Stomach (tissue), 4 donors: ENCODE measurements around the gene LHFPL5.

Experiments
- POLR2A ChIP-seq, 4 donors: fragments of 450-650 bp; IDR thresholded peaks; one replicate each; pipeline ENCODE4 v1.6.1; 2016; ENCODE audit warnings: antibody characterized with exemption in 4 of 4, control low read depth in 2 of 4, mild to moderate bottlenecking in 1 of 4, moderate library complexity in 1 of 4
- POLR2AphosphoS5 ChIP-seq, 3 donors: sonication (generic); formaldehyde crosslinking; IDR thresholded peaks; one replicate each; pipeline ENCODE4 v1.6.1; 2016; ENCODE audit warnings: antibody characterized with exemption in 3 of 3
- TF ChIP-seq, protein P1 (sequence below), 7 experiments: fragments of 450-650 bp in 4 of 7; fragments of 200-600 bp in 3 of 7; sonication (generic) in 3 of 7; IDR thresholded peaks; one replicate each; pipeline ENCODE4 v1.5.1; 2016 to 2019; ENCODE audit warnings: antibody characterized with exemption in 7 of 7, control low read depth in 2 of 7, mild to moderate bottlenecking in 1 of 7

- TF ChIP-seq POLR2AphosphoS5 (IDR thresholded peaks at IDR 0.05) (no peak), POLR2A (IDR thresholded peaks at IDR 0.05) (no peak)
- TF ChIP-seq, protein P1, sequence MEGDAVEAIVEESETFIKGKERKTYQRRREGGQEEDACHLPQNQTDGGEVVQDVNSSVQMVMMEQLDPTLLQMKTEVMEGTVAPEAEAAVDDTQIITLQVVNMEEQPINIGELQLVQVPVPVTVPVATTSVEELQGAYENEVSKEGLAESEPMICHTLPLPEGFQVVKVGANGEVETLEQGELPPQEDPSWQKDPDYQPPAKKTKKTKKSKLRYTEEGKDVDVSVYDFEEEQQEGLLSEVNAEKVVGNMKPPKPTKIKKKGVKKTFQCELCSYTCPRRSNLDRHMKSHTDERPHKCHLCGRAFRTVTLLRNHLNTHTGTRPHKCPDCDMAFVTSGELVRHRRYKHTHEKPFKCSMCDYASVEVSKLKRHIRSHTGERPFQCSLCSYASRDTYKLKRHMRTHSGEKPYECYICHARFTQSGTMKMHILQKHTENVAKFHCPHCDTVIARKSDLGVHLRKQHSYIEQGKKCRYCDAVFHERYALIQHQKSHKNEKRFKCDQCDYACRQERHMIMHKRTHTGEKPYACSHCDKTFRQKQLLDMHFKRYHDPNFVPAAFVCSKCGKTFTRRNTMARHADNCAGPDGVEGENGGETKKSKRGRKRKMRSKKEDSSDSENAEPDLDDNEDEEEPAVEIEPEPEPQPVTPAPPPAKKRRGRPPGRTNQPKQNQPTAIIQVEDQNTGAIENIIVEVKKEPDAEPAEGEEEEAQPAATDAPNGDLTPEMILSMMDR (IDR thresholded peaks at IDR 0.05), result no peak
Observed at GRCh38 chr6:35831257-35832007, 26.3 kb downstream of the LHFPL5 start.
